GM13976 (cell line): ENCODE measurements around the gene TEX19.

ENCODE experiments used
- DNase-seq: peaks from one replicate; pipeline ENCODE4 v3.0.0; 2012; ENCODE audit warnings: low spot score
- CTCF ChIP-seq: IDR thresholded peaks from 2 replicates; pipeline ENCODE4 v1.5.1; 2012; ENCODE audit warnings: borderline replicate concordance, mild to moderate bottlenecking; ENCODE audit not compliant: insufficient read depth; ENCODE audit errors: extremely low read depth, missing control alignments, control extremely low read depth
- in situ Hi-C: fragments of 300-500 bp; cut with MboI; formaldehyde crosslinking; loops from one replicate; pipeline ENCODE4 v1.12.0; 2022; ENCODE audit warnings: low sequenced_read_pairs, mixed read lengths, inconsistent platforms; ENCODE audit not compliant: unreplicated experiment

Gene TEX19

GRCh38 chr17:82327757-82328140 lies 31.3 kb upstream of the TEX19 start:
- DNase-seq: no peak
- TF ChIP-seq CTCF: no peak
- in situ Hi-C loops: no loop called here

GRCh38 chr17:82328141-82328993 lies 30.7 kb upstream of the TEX19 start:
- in situ Hi-C loops: no loop called here
- no peak for DNase-seq
- no peak for TF ChIP-seq CTCF

- DNase-seq: no peak
- no peak for TF ChIP-seq CTCF
- in situ Hi-C loops: no loop called here
Observed at GRCh38 chr17:82328994-82329507, 30.0 kb upstream of the TEX19 start.

- DNase-seq: no peak
- TF ChIP-seq CTCF: no peak
- in situ Hi-C loops: no loop called here
Observed at GRCh38 chr17:82329683-82330321, 29.2 kb upstream of the TEX19 start.

GRCh38 chr17:82330322-82331239 lies 28.5 kb upstream of the TEX19 start:
- TF ChIP-seq CTCF: no peak
- no peak for DNase-seq
- in situ Hi-C loops: no loop called here

GRCh38 chr17:82331345-82331939 lies 27.6 kb upstream of the TEX19 start:
- TF ChIP-seq CTCF: no peak
- DNase-seq: no peak
- in situ Hi-C loops: no loop called here
